ENCODE measurements around the gene SCAPER. TPM values are rescaled to one million over a fixed set of nuclear protein-coding genes. Genes with fewer than 3 reads are reported as not detected.
"Not testable (repeated sequence)": the region's sequence is repeated elsewhere in the genome, so short reads cannot be mapped to it uniquely, and the experiment has no call there.

Gene SCAPER
- total RNA-seq, 2 donors from 2014 or later = 16.6 to 27.9 TPM

DNA sequence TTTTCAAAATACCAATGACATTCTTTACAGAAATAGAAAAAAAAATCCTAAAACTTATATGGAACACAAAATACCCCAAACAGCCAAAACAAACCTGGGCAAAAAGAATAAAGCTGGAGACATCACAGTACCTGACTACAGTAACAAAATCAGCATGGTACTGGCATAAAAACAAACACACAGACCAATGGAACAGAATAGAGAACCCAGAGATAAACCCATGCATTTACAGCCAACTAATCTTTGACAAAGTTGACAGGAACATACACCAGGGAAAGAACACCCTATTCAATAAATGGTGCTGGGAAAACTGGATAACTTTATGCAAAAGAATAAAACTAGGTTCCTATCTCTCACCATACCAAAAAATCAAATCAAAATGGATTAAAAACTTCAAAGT, 36.4 kb downstream of the SCAPER start:
- intact Hi-C loops (cut with DNase I, micrococcal nuclease) = loop anchor here in 1 of 2 donors (10.0 kb wide), 2 partner anchors 64 to 674 kb away; no protein-coding TSS in a partner anchor

DNA sequence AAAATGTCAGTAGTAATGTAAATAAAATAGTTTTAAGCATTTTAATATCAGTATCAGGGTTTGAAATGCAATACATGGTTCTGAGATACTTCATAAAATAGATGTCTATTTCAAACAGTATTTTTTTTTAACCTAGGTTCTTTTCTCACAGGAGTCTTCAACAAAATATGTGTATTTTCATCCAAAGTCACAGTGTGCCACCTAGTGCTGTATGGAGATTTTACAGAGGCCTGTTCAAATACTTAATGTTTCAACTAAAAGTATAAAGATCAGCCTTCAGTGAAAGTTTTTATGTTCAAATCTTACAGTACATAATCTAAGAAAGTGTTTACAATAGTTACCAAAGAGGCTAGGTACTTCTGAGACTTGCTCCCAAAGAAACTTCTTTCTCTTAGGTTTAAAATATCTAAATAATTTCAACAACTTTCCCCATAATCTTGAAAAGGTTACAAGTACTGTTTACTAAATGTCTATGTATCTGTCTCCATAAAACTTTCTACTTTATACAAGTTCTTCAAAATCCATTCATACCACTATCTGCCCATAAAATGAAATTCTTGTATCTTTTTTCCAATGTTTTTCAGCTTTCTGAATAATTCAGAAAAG, 38.3 kb downstream of the SCAPER start:
- intact Hi-C loops (cut with DNase I, micrococcal nuclease) = loop anchor here in 1 of 2 donors (10.0 kb wide), 2 partner anchors 62 to 672 kb away; no protein-coding TSS in a partner anchor
- DNase-seq = no peak
- peak; percentile 56 for ATAC-seq

More for the DNA sequence above, 36.4 kb downstream of the SCAPER start:
- DNase-seq = no peak
- ATAC-seq = no peak

DNA sequence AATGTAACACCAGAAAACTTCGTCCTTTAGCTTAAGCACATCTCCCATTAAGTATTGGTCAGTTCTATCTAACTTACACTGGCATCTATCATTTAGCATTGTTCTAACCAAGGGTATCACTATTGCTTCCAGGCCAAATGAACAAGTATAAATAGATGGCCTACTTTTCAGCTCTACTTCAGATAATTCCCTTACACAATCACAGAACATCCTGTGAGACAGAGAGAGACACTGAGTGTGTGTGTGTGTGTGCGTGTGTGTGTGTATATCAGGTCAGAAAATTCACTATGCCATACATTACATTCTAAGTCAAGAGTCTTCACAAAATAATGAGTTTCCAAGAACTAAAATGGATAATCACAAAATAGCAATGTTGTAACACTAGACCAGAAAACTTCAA, 39.1 kb downstream of the SCAPER start:
- ATAC-seq (no peak), DNase-seq (no peak)
- intact Hi-C loops (cut with DNase I, micrococcal nuclease) = loop anchor here in 1 of 2 donors (10.0 kb wide), 2 partner anchors 61 to 671 kb away; no protein-coding TSS in a partner anchor

DNA sequence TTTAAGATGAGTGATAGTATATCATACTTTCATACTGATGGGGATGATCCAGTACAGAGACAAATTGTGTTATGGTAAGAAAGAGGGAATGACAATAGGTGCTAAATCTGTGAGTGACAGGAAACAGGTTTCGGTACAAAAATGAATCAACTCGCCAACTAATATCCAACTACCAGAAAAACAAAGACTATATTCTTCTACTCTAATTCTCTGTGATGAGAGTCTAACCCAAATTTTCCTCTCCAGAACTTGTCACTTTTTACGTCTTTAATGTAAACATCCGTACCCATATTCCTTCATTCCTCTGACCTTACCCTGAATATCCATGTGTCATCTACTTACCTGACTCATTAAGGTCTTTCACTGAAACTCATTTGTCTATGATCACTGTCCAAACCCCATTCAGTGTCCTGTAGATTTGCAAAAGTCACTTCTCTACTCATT, 39.6 kb downstream of the SCAPER start:
- ATAC-seq (no peak), DNase-seq (no peak)
- intact Hi-C loops (cut with DNase I, micrococcal nuclease) = loop anchor here in 1 of 2 donors (10.0 kb wide), 2 partner anchors 61 to 671 kb away; no protein-coding TSS in a partner anchor

DNA sequence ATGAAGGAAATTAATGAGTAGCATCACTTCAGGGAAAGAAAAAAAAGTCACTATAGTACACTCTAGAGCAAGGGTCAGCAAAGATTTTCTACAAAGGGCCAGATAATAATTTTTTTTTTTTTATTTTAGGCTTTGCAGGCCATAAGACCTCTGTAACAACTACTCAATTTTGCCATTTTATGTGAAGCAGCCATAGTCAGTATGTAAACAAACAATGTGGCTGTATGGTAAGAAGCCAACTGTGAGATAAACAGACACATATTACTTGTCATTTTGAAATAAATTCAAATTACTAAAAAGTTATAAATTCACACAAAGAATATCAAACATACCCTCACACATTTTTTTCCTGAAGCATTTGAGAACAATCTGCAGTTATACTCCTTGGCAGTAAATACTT, 40.6 kb downstream of the SCAPER start:
- DNase-seq (no peak), ATAC-seq (no peak)
- intact Hi-C loops (cut with DNase I, micrococcal nuclease) = loop anchor here in 1 of 2 donors (10.0 kb wide), 2 partner anchors 60 to 670 kb away; no protein-coding TSS in a partner anchor

DNA sequence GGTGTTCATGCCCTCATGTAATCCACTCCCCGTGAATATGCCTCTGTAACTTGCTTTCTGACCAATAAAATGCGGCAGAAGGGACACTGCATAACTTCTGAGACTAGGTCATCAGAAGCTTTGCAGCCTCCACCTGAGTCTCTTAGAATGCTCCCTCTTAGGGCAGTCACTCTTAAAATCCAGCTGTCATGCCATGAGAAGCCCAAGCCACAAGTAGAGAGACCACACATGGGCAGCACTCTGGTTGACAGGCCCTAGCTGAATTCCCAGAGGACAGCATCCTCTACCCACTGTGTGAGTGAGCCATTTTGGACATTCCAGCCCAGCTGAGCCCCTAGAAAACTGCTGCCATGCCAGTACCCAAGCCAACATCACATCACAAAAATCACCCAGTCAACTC, 41.4 kb downstream of the SCAPER start:
- intact Hi-C loops (cut with DNase I, micrococcal nuclease) = loop anchor here in 1 of 2 donors (10.0 kb wide), 2 partner anchors 59 to 669 kb away; no protein-coding TSS in a partner anchor
- DNase-seq (no peak), ATAC-seq (no peak)

DNA sequence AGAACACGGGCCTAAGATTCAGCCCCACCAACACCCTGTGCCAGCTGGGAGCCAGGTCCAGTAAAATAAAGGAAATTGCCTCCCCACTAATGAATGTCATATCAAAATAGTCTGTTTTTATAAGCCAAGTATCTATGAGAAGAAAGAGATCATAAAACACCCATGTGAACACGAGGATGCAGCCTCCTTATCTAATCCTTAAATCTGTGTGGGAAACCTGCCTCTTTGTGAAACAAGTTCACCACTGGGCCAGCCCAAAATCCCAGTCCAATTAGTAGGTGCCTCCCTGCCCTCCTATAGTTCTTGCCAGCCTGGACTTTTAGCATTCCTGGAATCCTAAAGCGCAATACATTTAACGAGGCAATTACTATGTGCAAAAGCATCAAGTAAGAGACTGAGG, 42.0 kb downstream of the SCAPER start:
- no peak for ATAC-seq
- intact Hi-C loops (cut with DNase I, micrococcal nuclease) = loop anchor here in 1 of 2 donors (10.0 kb wide), 2 partner anchors 58 to 668 kb away; no protein-coding TSS in a partner anchor
- no peak for DNase-seq

DNA sequence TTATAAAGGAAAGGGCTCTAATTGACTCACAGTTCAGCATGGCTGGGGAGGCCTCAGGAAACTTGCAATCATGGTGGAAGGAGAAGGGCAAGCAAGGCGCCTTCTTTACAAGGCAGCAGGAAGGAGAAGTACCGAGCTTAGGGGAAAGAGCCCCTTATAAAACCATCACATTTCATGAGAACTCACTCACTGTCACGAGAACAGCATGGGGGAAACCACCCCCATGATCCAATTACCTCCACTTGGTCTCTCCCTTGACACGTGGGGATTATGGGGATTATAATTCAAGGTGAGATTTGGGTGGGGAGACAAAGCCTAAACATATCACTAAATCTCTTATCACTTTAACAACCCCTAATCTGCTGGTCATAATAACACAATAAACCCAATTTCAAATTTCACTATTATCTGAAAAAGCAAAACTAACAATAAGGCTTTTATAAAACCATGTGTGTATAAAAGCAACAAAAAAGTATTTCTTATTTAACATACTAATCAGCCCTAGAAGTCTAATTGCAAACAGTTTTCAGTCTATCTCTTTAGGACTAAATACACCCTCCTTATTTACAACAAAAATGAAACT, 43.2 kb downstream of the SCAPER start:
- no peak for ATAC-seq
- intact Hi-C loops (cut with DNase I, micrococcal nuclease) = loop anchor here in 1 of 2 donors (10.0 kb wide), 2 partner anchors 57 to 667 kb away; no protein-coding TSS in a partner anchor
- no peak for DNase-seq

DNA sequence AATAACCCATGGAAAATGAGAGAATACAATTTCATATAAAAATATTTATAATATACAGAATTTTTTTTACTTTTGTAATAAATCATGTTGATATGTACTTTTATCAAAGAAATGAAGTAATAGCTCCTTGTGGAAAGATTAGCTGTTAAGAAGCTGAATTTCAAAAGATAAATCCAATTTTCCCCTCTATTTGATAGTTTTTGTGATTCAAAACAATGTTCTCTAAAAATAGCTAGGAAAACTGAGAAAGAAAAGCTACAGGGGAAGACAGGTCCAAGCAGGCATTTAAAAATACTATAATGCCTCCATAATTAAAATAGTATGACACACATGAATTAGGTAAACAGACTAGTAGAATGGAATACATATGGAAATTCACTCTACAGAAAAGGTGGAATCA, 44.9 kb downstream of the SCAPER start:
- ATAC-seq (no peak), DNase-seq (no peak)
- intact Hi-C loops (cut with DNase I, micrococcal nuclease) = loop anchor here in 1 of 2 donors (10.0 kb wide), 2 partner anchors 55 to 665 kb away; no protein-coding TSS in a partner anchor

DNA sequence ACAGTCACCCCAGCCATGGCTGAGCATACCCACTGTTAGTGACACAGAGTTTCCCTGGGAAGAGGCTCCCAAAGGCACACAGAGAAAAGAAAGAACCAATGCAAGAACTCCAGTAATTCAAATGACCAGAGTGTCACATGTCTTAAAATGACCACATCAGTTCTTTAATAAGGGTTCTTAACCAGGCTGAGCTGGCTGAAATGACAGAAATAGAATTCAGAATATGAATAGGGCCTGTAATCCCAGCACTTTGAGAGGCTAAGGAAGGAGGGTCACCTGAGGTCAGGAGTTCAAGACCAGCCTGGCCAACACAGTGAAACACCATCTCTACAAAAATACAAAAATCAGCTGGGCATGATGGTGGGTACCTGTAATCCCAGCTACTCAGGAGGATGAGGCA, 54.8 kb downstream of the SCAPER start:
- ATAC-seq; intact Hi-C loops (cut with DNase I, micrococcal nuclease); DNase-seq: not testable (repeated sequence)

DNA sequence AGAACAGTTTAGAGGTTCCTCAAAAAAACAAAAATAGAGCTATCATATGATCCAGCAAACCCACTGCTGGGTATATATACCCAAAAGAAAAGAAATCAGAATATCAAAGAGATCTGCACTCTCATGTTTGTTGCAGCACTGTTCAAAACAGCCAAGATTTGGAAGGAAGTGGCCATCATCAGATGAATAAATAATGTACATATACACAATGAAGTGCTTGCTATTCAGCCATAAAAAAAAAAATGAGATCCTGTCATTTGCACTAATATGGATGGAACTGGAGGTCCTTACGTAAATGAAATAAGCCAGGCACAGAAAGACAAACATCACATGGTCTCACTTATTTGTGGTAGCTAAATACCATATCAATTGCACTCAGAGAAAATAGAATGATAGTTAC, 58.4 kb downstream of the SCAPER start:
- DNase-seq (no peak), ATAC-seq (no peak)
- intact Hi-C loops (cut with DNase I, micrococcal nuclease) = no loop called here

DNA sequence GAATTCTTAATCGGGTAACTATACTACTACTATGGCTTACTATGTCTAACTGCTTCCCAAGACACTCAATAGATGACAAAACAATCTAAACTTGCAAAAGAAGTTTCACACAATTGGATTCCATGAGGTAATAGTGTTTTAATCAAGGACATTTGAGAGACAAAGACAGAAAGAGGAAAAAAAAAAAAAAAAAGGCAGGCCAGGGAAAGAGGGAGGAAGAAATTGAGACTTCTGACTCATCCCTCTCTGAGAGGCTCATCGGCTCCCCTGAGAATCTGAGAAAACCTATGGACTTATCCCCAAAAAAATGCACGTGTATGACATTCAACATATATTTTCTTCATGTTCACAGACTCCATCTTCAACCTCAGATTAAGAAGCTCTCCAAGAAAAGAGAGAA, 61.0 kb downstream of the SCAPER start:
- DNase-seq = no peak
- intact Hi-C loops (cut with DNase I, micrococcal nuclease) = no loop called here
- no peak for ATAC-seq

DNA sequence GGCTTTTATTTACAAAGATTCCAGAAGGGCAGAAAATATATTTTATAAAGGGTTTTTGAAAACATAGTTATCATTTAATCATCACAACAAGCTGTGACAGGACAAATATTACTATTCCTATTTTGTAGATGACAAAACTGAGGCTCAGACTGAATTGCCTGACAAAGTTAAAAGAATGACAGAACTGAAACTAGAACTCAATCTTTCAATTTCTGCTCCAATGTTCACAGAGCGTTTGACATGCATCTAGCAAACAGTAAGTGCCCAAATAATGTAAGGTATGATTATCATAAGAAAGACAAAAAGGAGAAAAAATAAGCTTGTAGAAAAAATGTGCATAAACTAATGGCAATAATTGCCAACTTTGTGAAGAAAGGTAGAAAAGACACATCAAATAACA, 61.9 kb downstream of the SCAPER start:
- intact Hi-C loops (cut with DNase I, micrococcal nuclease) = no loop called here
- ATAC-seq (no peak), DNase-seq (no peak)

DNA sequence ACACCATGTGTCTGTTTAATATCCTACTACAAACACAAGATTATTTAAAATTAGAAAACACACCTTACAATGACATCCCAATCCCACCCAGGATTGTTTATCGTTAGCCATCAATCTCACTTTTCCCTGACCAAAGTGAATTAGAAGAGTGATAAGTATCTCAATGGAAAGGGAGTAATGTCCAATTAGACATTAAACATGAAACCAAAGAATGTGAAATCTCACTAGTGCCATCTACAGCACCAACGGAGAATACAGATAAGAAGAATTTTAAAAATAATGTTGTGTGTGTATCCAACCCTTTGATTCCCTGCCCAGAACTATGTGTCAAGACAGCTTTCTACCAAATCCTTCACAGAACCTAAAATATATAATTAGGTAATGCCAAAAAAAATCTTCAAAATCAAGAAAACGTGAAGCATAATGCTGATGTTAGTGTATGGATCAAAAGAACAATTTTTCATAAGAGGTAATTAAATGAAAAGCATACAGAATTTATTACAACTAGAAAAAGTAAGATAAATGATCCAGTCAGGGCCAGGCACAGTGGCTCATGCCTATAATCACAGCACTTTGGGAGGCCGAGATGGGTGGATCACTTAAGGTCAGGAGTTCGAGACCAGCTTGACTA, 64.2 kb downstream of the SCAPER start:
- intact Hi-C loops (cut with DNase I, micrococcal nuclease) = no loop called here
- ATAC-seq (peak; percentile 62), DNase-seq (no peak)

DNA sequence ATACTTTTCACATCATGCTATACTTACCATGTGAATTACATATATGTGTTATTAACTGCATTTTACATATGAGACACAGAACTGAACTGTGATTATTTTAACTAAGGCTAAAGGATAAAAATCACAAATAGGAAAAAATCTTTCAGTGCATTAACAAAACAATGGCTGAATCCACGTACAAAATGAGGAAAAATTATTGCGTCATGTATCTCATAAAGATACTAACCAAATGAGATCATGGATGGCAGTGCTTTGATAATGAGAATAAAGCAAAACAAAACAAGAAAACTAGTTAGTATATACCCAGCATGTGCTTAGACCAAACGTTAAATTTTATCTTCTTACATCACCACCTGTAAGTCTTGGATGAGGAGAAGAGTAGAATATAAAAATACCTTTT, 66.0 kb downstream of the SCAPER start:
- intact Hi-C loops (cut with DNase I, micrococcal nuclease) = no loop called here
- no peak for ATAC-seq
- DNase-seq = no peak

DNA sequence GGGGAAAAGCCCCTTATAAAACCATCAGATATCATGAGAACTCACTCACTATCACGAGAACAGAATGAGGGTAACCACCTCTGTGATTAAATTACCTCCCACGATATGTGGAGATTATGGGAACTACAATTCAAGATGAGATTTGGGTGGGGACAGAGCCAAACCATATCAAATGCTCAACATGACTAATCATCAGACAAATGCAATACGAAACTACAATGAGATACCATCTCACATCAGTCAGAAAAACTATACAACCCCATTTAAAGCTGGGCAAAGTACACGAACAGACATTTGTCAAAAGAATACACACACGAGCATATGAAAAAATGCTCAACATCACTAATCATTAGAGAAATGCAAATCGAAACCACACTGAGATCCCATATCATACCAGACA, 67.7 kb downstream of the SCAPER start:
- no peak for ATAC-seq
- intact Hi-C loops (cut with DNase I, micrococcal nuclease) = no loop called here

DNA sequence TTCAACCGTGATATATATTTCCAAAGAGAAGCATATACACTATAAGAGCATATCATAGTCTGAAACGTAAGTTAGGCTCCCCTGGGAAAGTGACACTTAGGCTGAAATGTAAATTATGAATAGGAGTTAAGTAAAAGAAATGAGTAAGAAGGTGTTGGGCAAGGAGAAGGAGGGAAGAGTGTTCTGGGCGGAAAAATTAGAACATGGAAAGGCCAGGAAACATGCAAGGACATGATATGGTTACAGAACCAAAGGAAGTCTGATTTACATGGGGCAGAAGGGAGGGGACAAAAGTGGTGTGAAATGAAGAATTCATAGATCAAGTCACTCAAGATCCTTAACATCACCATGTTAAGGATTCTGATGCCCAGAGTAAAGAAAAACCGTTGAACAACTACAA, 75.2 kb downstream of the SCAPER start:
- DNase-seq (no peak), ATAC-seq (no peak)
- intact Hi-C loops (cut with DNase I, micrococcal nuclease) = no loop called here

More for the DNA sequence above, 67.7 kb downstream of the SCAPER start:
- no peak for DNase-seq

DNA sequence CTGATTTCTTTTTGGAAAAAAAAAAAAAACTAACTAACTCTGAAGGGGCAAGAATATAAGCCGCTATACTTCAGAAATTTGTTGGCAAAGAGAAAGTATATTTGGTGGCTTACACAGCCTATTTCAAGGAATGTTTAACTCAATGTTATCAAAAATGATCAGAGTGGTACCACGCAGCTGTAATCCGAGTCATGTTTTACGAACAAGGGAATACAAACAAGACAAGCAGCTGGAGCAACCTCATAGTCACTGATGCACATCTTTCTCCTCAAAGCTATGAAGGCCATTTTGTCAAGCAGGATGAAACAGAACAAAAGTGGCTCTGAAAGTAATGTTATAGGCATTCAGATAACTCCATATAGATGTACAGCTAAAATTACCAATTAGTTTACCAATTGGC, 81.2 kb downstream of the SCAPER start:
- no peak for ATAC-seq
- intact Hi-C loops (cut with DNase I, micrococcal nuclease) = no loop called here
- DNase-seq = no peak

DNA sequence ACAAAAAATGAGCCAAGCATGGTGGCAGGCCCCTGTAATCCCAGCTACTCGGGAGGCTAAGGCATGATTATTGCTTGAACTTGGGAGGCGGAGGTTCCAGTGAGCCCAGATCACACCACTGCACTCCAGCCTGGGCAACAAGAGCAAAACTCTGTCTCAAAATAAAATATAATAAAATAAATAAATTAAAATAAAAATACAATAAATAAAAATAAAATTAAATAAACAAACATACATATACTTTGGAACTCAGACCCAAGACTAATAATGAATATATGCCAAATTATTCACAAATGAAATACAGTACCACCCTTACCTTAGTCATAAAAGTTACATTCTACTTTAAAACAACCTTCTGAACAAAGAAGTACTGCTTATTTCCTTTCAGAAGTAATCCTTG, 81.8 kb downstream of the SCAPER start:
- ATAC-seq = no peak
- no peak for DNase-seq
- intact Hi-C loops (cut with DNase I, micrococcal nuclease) = no loop called here

DNA sequence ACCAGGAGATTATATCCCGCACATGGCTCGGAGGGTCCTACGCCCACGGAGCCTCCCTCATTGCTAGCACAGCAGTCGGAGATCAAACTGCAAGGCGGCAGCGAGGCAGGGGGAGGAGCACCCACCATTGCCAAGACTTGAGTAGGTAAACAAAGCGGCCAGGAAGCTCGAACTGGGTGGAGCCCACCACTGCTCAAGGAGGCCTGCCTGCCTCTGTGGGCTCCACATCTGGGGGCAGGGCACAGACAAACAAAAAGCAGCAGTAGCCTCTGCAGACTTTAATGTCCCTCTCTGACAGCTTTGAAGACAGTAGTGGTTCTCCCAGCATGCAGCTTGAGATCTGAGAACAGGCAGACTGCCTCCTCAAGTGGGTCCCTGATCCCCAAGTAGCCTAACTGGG, 86.2 kb downstream of the SCAPER start:
- DNase-seq; ATAC-seq; intact Hi-C loops (cut with DNase I, micrococcal nuclease): not testable (repeated sequence)

All from left colon (tissue), 2 donors.